GM10847 (cell line): ENCODE results near the gene DHRS4L2.

Source experiments
- POLR2A ChIP-seq: IDR thresholded peaks from 2 replicates; pipeline ENCODE4 v1.6.1; 2011; ENCODE audit not compliant: insufficient read length; ENCODE audit errors: extremely low read depth

Gene DHRS4L2

GRCh38 chr14:23988607-23989363, at the start of gene DHRS4L2:
DHRS4L2 (plus strand) TSS chr14:23988929; CDS start chr14:23988948, 19 bp downstream.
- peak; percentile 46 for TF ChIP-seq POLR2A

- no peak for TF ChIP-seq POLR2A
Measured at GRCh38 chr14:23939607-23940326, 49.0 kb upstream of the DHRS4L2 start.

- TF ChIP-seq POLR2A, result no peak
Measured at GRCh38 chr14:23941230-23941629, 47.5 kb upstream of the DHRS4L2 start.

- no peak for TF ChIP-seq POLR2A
Measured at GRCh38 chr14:23941669-23942068, 47.1 kb upstream of the DHRS4L2 start.

GRCh38 chr14:23942587-23942986, 46.1 kb upstream of the DHRS4L2 start:
- no peak for TF ChIP-seq POLR2A

GRCh38 chr14:23950411-23951135, 38.2 kb upstream of the DHRS4L2 start:
- TF ChIP-seq POLR2A, result no peak

GRCh38 chr14:23951590-23952201, 37.0 kb upstream of the DHRS4L2 start:
- no peak for TF ChIP-seq POLR2A

GRCh38 chr14:23953464-23954278, 35.1 kb upstream of the DHRS4L2 start, which contains the start of gene DHRS4:
DHRS4 (plus strand) TSS chr14:23953770; CDS start chr14:23953789, 19 bp downstream.
- TF ChIP-seq POLR2A, result peak; percentile 53

GRCh38 chr14:23984891-23985602, 3.7 kb upstream of the DHRS4L2 start:
- no peak for TF ChIP-seq POLR2A

GRCh38 chr14:24011051-24011450, 22.3 kb downstream of the DHRS4L2 start:
- no peak for TF ChIP-seq POLR2A

GRCh38 chr14:24013654-24014514, 25.2 kb downstream of the DHRS4L2 start:
- no peak for TF ChIP-seq POLR2A

GRCh38 chr14:24032727-24033418, 44.1 kb downstream of the DHRS4L2 start:
- no peak for TF ChIP-seq POLR2A
